Ovary (tissue), 9 donors: ENCODE measurements around the gene EFHD1. TPM values are rescaled to one million over a fixed set of nuclear protein-coding genes. Genes with fewer than 3 reads are reported as not detected.
"Not testable (repeated sequence)": the region's sequence is repeated elsewhere in the genome, so short reads cannot be mapped to it uniquely, and the experiment has no call there.

Experiments used
- DNase-seq, 5 donors: peaks; one replicate each; pipeline ENCODE4 v3.0.0-alpha.2; 2019 to 2020
- H3K27ac ChIP-seq, 2 donors: fragments of 200-600 bp; one replicate each; pipeline versions ENCODE4 v1.5.1 to v1.8.0; 2019 to 2022
- H3K27me3 ChIP-seq: fragments of 200-600 bp; one replicate; pipeline ENCODE4 v1.8.0; 2022
- H3K36me3 ChIP-seq: fragments of 200-600 bp; sonication (generic); one replicate; pipeline ENCODE4 v1.5.1; 2019
- H3K4me1 ChIP-seq: one replicate; pipeline ENCODE4 v1.8.1; 2013; ENCODE audit warnings: mild to moderate bottlenecking, moderate library complexity; ENCODE audit not compliant: insufficient read depth
- H3K4me3 ChIP-seq: fragments of 200-600 bp; sonication (generic); one replicate; pipeline ENCODE4 v1.5.1; 2017
- H3K9me3 ChIP-seq, 2 donors: fragments of 200-600 bp in 1 of 2; sonication (generic) in 1 of 2; one replicate each; pipeline versions ENCODE4 v1.5.1 to v1.8.1; 2013 to 2019; ENCODE audit warnings: mild to moderate bottlenecking in 1 of 2, moderate library complexity in 1 of 2
- CTCF ChIP-seq, 3 donors: fragments of 450-650 bp in 2 of 3; fragments of 200-600 bp in 1 of 3; IDR thresholded peaks; one replicate each; pipeline versions ENCODE4 v1.5.1 to v1.8.0; 2016 to 2022; ENCODE audit warnings: antibody characterized with exemption in 3 of 3, mild to moderate bottlenecking in 1 of 3
- EP300 ChIP-seq: sonication (generic); formaldehyde crosslinking; IDR thresholded peaks from one replicate; pipeline ENCODE4 v1.6.1; 2017; ENCODE audit warnings: antibody characterized with exemption
- POLR2A ChIP-seq: fragments of 450-650 bp; IDR thresholded peaks from one replicate; pipeline ENCODE4 v1.6.1; 2017; ENCODE audit warnings: antibody characterized with exemption, mild to moderate bottlenecking, moderate library complexity
- WGBS, 3 donors: extraction: QIAGEN DNeasy Blood & Tissue Kit in 1 of 3; methylation state at CpG; one replicate each; pipeline versions ENCODE4 v1.1.5 to v1.1.7; 2013 to 2017; 5-methylcytosine and 5-hydroxymethylcytosine counted together
- intact Hi-C, 4 donors: fragments of 100-400 bp; cut with DNase I; formaldehyde crosslinking; loops; one replicate each; pipeline versions ENCODE4 v1.11.0 to v1.15.1; 2022 to 2023
- polyA plus RNA-seq, 2 donors: library from polyadenylated mRNA; stranded (reverse); fragments of 200-250 nt in 1 of 2; fragments of 350-450 nt in 1 of 2; fragmentation: Illumina TruSeq in 1 of 2; extraction: RNeasy Lipid Tissue Mini Kit (QIAGEN cat#74804) in 1 of 2; gene quantifications; one replicate each; pipeline ENCODE4 v1.2.3, GENCODE V29; 2013 to 2014
- total RNA-seq, 7 donors: library from RNA; depleted of rRNA in 2 of 7; stranded (reverse); fragments of >200 nt in 2 of 7; fragmentation: NEBNext Ultra II Directional in 3 of 7; extraction: Animal tissue kit (Norgen Biotek cat#: 25700) in 3 of 7; gene quantifications; one replicate each; pipeline versions ENCODE4 v1.1.0 to v1.2.4, GENCODE V29; 2016 to 2023
- donor health status: DM: no; HTN: no; CAD: no; lungs with moderate emphysema.
- donor health status: DM: no; HTN: no; CAD: no.
- donor health status: Bipolar disorder and iron deficiency.
- donor health status: DM: yes; HTN: yes; CAD: no.
- donor health status: DM: no; HTN: no; CAD: no.
- donor health status: DM: yes; HTN: yes; CAD: no.

EFHD1 gene
- total and polyA plus RNA-seq, 9 donors = 14.8 to 154 (median 50.2) TPM

- 93 to 96% (median 96%) methylated on average over 7 of the region's 7 CpGs for WGBS, 3 donors
- Histone ChIP-seq H3K9me3 (no peaks in the 10 kb centered on the region), H3K36me3 (no peaks in the 10 kb centered on the region), H3K27me3 (no peaks in the 10 kb centered on the region), H3K4me3 (no peak overlapping the region), H3K27ac (no peak overlapping the region), H3K4me1 (no peaks in the 10 kb centered on the region)
- TF ChIP-seq CTCF (IDR thresholded peaks at IDR 0.05) (no peak), POLR2A (no peak), EP300 (no peak)
- DNase-seq = no peak
- intact Hi-C loops = no loop called here
These were observed 46.6 kb downstream of the EFHD1 start for GRCh38 chr2:232680006-232680405.

GRCh38 chr2:232681527-232681926 is 48.1 kb downstream of the EFHD1 start:
- no peak for TF ChIP-seq EP300
- TF ChIP-seq POLR2A = no peak
- no peak for TF ChIP-seq CTCF (IDR thresholded peaks at IDR 0.05)
- 57 to 78% (median 70%) methylated on average over 10 of the region's 10 CpGs for WGBS, 3 donors
- no peak for DNase-seq
- H3K9me3 ChIP-seq = no peaks in the 10 kb centered on the region
- intact Hi-C loops = no loop called here
- no peaks in the 10 kb centered on the region for H3K27me3 ChIP-seq
- no peak overlapping the region for H3K4me3 ChIP-seq
- H3K4me1 ChIP-seq = no peaks in the 10 kb centered on the region
- no peak overlapping the region for H3K27ac ChIP-seq
- no peaks in the 10 kb centered on the region for H3K36me3 ChIP-seq

GRCh38 chr2:232683368-232683767 is 50.0 kb downstream of the EFHD1 start:
- TF ChIP-seq EP300 (no peak), POLR2A (no peak), CTCF (IDR thresholded peaks at IDR 0.05) (no peak)
- intact Hi-C loops = no loop called here
- no peak for DNase-seq
- Histone ChIP-seq H3K36me3 (no peaks in the 10 kb centered on the region), H3K27ac (no peak overlapping the region), H3K27me3 (no peaks in the 10 kb centered on the region), H3K9me3 (no peaks in the 10 kb centered on the region), H3K4me3 (no peak overlapping the region), H3K4me1 (no peaks in the 10 kb centered on the region)
- 45 to 59% (median 46%) methylated on average over 1 of the region's 1 CpG for WGBS, 3 donors

- H3K4me3 ChIP-seq, H3K9me3 ChIP-seq, DNase-seq, H3K36me3 ChIP-seq, intact Hi-C loops, H3K27ac ChIP-seq, H3K4me1 ChIP-seq, H3K27me3 ChIP-seq: not testable (repeated sequence)
- WGBS, 3 donors = 88 to 90% (median 90%) methylated on average over 6 of the region's 6 CpGs
These were observed 52.0 kb downstream of the EFHD1 start for GRCh38 chr2:232685391-232685790.

GRCh38 chr2:232687382-232688160 is 54.2 kb downstream of the EFHD1 start:
- Histone ChIP-seq H3K27ac (no peak overlapping the region), H3K36me3 (no peaks in the 10 kb centered on the region), H3K9me3 (no peaks in the 10 kb centered on the region), H3K27me3 (no peaks in the 10 kb centered on the region), H3K4me3 (no peak overlapping the region), H3K4me1 (peaks cover 1% of the 10 kb centered on the region)
- no peak for TF ChIP-seq POLR2A
- TF ChIP-seq EP300 = no peak
- TF ChIP-seq CTCF (IDR thresholded peaks at IDR 0.05) = no peak
- intact Hi-C loops = no loop called here
- WGBS, 3 donors = 82 to 85% (median 84%) methylated on average over 11 of the region's 11 CpGs
- DNase-seq = no peak
